T-helper 22 cell (primary cell): ENCODE results near the gene LRRC3C.

Experiments
- DNase-seq: peaks from one replicate; pipeline ENCODE4 v3.0.0-alpha.2; 2020; ENCODE audit warnings: low read depth

LRRC3C gene

GRCh38 chr17:39949028-39949427 lies 21.5 kb downstream of the LRRC3C start:
- DNase-seq = no peak

DNA sequence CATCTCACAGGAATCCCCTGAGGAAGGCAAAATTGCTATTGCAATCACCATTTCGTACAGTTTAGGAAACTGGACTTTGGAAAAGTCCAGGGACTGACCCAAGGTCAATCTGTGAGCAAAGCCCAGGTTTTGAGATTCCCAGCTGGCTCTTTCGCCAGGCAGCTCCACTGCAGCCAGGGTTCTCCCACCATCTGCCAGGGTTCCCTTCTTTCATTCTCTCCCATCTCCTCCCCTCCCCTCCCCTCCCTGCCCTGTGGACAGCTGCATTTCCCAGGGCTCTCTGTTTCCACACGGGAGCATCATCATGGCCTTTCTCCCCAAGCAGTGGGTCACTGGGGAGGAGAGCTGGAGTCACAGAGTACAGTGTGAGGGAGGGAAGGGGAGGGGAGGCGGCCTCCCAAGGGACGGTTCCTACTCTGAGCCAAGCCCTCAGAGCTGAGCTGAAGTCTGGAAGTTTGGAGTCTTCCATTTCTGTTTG lies 23.4 kb downstream of the LRRC3C start:
- no peak for DNase-seq

DNA sequence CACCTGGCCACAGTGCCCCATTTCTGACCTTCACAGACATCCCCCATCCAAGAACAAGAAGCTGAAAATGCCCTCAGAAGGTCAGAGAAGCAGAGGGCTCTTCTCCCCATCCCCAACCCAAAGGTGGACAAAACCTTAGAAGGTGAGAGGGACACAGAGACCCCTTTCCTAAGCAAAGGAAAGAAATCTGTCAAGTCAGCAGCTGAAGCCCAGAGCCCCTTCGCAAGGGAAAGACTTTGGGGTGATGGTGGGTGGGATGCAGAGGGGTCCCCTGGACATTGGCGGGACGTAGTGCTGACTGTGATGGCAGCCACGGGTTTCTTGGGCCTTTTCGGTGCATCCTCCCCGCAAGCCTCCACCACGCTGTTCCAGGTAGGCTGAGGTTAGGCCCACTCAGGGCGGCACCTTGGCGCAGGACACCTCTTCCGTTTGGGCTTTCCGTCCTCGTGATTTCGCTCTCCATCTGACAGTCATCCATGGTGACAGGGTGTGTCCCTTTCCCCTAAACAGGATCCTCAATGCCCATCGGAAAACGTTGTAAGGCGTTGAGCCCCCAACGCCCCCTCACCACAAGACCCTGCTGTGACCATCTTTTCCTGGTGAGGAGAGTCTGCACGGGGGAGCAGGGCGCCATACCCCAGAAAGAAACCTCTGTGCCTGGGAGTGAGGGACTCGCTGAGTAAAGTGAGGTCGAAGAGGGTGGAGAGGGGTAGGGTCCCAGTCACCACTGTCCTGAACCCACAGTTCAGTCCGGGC lies 24.6 kb downstream of the LRRC3C start:
- DNase-seq = no peak

GRCh38 chr17:39952680-39953470 lies 25.3 kb downstream of the LRRC3C start:
- peak; percentile 94 for DNase-seq

DNA sequence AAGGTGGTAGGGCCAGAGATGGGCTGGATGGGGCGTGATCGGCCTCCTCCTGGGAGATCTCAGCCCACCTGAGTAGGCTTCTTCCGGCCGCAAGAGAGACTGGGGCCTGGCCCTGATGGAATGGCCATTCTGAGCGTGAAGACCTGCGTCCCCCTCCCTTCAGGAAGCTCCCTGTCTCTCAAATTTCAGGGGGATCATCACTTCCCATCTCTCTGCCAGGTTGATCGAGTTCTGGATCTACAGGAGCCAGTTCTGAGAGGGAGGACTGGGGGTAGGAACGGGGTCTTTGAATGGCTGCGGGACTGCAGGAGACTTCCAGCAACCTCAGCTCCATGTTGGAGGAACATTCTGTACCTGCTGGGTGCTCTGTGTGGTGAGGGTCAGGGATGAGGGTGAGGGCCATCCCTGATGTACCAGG lies 25.9 kb downstream of the LRRC3C start:
- no peak for DNase-seq

GRCh38 chr17:39954876-39955275 lies 27.3 kb downstream of the LRRC3C start:
- no peak for DNase-seq

DNA sequence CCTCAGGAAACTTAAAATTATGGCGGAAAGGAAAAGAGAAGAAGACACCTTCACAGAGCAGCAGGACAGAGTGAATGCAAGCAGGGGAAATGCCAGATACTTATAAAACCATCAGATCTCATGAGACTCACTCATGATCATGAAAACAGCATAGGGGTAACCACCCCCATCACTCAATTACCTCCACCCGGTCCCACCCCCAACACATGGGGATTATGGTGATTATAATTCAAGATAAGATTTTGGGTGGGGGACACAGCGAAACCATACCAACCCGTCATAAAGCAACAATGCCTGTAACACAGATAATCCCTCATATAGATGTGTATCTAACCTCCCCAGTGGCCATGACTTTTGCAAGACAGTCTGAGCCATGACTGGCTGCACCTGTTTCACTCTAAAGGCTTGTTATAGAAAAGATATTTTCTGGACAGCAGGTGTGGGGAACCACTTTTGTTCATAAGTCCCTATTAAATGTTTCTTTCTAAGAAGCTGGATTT lies 28.2 kb downstream of the LRRC3C start:
- no peak for DNase-seq

GRCh38 chr17:39960524-39961041 lies 33.1 kb downstream of the LRRC3C start:
- no peak for DNase-seq

- no peak for DNase-seq
Measured at GRCh38 chr17:39962642-39963220, 35.2 kb downstream of the LRRC3C start, which contains the start of gene GSDMA. TSS of gene GSDMA (plus strand) at chr17:39963004. CDS start at chr17:39965688, 2,684 bp downstream.

DNA sequence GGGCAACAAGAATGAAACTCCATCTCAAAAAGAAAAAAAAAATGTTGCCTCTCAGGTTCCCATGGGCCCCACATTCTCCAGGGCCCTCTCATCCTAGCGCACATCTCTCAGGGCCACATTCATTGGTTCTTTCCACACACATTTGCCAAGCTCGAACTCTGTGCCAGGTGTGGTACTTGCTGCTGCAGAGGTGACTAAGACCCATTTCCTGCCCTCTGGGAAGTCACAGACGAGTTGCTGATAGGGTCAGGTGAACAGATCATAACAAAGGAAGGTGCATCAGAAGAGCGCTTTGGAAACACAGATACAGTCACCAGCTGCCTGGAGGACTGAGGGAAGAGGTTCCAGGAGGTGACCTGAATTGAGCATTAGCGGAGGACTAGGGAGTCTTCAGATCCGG lies 36.3 kb downstream of the LRRC3C start:
- peak; percentile 12 for DNase-seq

- no peak for DNase-seq
Measured at GRCh38 chr17:39965017-39965699, 37.6 kb downstream of the LRRC3C start.

- no peak for DNase-seq
Measured at GRCh38 chr17:39966771-39967170, 39.2 kb downstream of the LRRC3C start.

GRCh38 chr17:39968761-39969160 lies 41.2 kb downstream of the LRRC3C start:
- DNase-seq = no peak

DNA sequence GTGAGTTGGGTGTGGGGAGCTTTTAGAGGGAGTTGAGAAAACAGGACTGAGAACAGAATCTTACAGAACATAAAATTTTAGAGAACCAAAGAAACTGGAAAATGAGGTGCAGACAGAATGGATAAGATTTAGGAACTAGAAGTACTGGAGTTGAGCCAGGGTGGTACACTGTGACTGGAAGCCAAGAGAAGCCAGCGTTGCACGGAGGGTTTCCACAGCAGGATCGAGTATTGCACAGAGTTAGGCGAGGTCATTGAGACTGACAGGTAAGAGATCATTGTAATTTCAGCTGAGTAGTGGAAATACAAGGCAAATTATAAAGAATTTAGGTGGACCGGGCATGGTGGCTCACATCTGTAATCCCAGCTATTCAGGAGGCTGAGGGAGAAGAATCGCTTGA lies 41.8 kb downstream of the LRRC3C start:
- DNase-seq = no peak

GRCh38 chr17:39970157-39970692 lies 42.7 kb downstream of the LRRC3C start:
- no peak for DNase-seq

- DNase-seq = no peak
Measured at GRCh38 chr17:39971076-39971603, 43.6 kb downstream of the LRRC3C start.

DNA sequence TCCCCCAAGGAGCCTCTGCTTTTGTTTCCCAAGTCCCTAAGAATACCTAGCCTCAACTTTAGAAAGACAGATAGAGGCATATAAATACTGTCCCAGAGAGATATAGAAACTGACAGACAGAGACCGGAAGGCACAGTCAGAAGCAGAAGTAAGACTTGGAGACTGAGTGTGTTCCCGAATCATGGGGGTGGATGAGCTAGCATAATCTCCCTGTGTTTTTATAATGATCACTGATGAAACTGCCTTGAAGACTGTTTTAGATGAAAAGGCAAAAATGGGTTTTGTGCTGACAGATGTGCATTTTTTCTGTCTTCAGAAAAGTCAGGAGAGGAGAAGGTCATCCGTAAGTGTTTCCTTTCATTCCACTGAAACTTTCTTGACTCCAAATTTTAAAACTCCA lies 44.7 kb downstream of the LRRC3C start:
- no peak for DNase-seq

DNA sequence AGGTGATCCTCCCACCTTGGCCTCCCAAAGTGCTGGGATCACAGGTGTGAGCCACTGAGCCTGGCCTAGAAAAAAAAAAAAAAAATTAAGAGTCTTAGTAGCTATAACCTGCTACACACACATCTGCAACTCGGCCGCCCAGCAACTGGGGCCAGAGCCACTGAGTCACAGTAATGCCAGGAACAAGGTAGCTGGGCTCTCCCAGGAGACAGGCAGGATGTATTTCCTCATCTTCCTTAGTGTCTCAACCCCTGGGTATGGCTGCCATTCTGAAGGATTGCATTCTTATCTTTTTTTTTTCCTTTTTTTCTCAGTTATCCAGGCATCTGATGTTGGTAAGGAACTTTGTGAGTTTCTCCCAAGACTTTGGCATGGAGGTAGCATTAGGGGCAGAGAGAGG lies 46.0 kb downstream of the LRRC3C start:
- DNase-seq = no peak

GRCh38 chr17:39974433-39974832 lies 46.9 kb downstream of the LRRC3C start:
- DNase-seq = no peak

- no peak for DNase-seq
Measured at GRCh38 chr17:39975801-39976200, 48.3 kb downstream of the LRRC3C start.

GRCh38 chr17:39979016-39979670 lies 51.6 kb downstream of the LRRC3C start:
- DNase-seq = no peak
